HEK293 (cell line): ENCODE data around the gene TCEAL1.

Experiments
- ATF2 ChIP-seq: fragments of 450-650 bp; formaldehyde crosslinking; IDR thresholded peaks from 2 replicates; pipeline ENCODE4 v1.5.1; 2016; ENCODE audit warnings: missing biosample characterization, missing genetic modification characterization, low read depth
- GLI4 ChIP-seq: fragments of 450-650 bp; formaldehyde crosslinking; IDR thresholded peaks from 2 replicates; pipeline ENCODE4 v1.5.1; 2016; ENCODE audit warnings: missing biosample characterization, missing genetic modification characterization
- KLF1 ChIP-seq: fragments of 450-650 bp; formaldehyde crosslinking; IDR thresholded peaks from 2 replicates; pipeline ENCODE4 v1.5.1; 2016; ENCODE audit warnings: missing biosample characterization, missing genetic modification characterization
- KLF16 ChIP-seq: fragments of 450-650 bp; formaldehyde crosslinking; IDR thresholded peaks from 2 replicates; pipeline ENCODE4 v1.5.1; 2017; ENCODE audit warnings: missing biosample characterization, missing genetic modification characterization
- KLF8 ChIP-seq: fragments of 450-650 bp; formaldehyde crosslinking; IDR thresholded peaks from 2 replicates; pipeline ENCODE4 v1.5.1; 2016; ENCODE audit warnings: missing biosample characterization, missing genetic modification characterization
- TSHZ1 ChIP-seq: fragments of 450-650 bp; formaldehyde crosslinking; IDR thresholded peaks from 2 replicates; pipeline ENCODE4 v1.5.1; 2016; ENCODE audit warnings: missing biosample characterization, missing genetic modification characterization, borderline replicate concordance
- WT1 ChIP-seq: fragments of 450-650 bp; formaldehyde crosslinking; IDR thresholded peaks from 2 replicates; pipeline ENCODE4 v1.5.1; 2016; ENCODE audit warnings: missing biosample characterization, missing genetic modification characterization
- ZBTB20 ChIP-seq: fragments of 450-650 bp; formaldehyde crosslinking; IDR thresholded peaks from 2 replicates; pipeline ENCODE4 v1.5.1; 2016; ENCODE audit warnings: missing biosample characterization, missing genetic modification characterization
- ZBTB44 ChIP-seq: fragments of 450-650 bp; IDR thresholded peaks from 2 replicates; pipeline ENCODE4 v1.5.1; 2018; ENCODE audit warnings: missing biosample characterization, mild to moderate bottlenecking, missing genetic modification characterization
- ZBTB49 ChIP-seq: fragments of 450-650 bp; formaldehyde crosslinking; IDR thresholded peaks from 2 replicates; pipeline ENCODE4 v1.5.1; 2016; ENCODE audit warnings: missing biosample characterization, missing genetic modification characterization, low read depth
- ZBTB7A ChIP-seq: fragments of 450-650 bp; formaldehyde crosslinking; IDR thresholded peaks from 2 replicates; pipeline ENCODE4 v1.5.1; 2016; ENCODE audit warnings: low read depth, missing biosample characterization, missing genetic modification characterization
- ZFP3 ChIP-seq: fragments of 450-650 bp; formaldehyde crosslinking; IDR thresholded peaks from 2 replicates; pipeline ENCODE4 v1.5.1; 2016; ENCODE audit warnings: low read depth, missing biosample characterization, missing genetic modification characterization
- ZNF112 ChIP-seq: fragments of 450-650 bp; formaldehyde crosslinking; IDR thresholded peaks from 2 replicates; pipeline ENCODE4 v1.5.0; 2017; ENCODE audit warnings: missing biosample characterization, missing genetic modification characterization
- ZNF140 ChIP-seq: fragments of 450-650 bp; formaldehyde crosslinking; IDR thresholded peaks from 2 replicates; pipeline ENCODE4 v1.5.1; 2016; ENCODE audit warnings: missing biosample characterization, missing genetic modification characterization
- ZNF302 ChIP-seq: fragments of 450-650 bp; formaldehyde crosslinking; IDR thresholded peaks from 2 replicates; pipeline ENCODE4 v1.5.1; 2016; ENCODE audit warnings: missing biosample characterization, missing genetic modification characterization, low read depth
- ZNF335 ChIP-seq: fragments of 450-650 bp; formaldehyde crosslinking; conservative IDR thresholded peaks from 2 replicates; pipeline ENCODE4 v1.5.1; 2016; ENCODE audit warnings: missing biosample characterization, missing genetic modification characterization
- ZNF341 ChIP-seq: fragments of 450-650 bp; formaldehyde crosslinking; IDR thresholded peaks from 2 replicates; pipeline ENCODE4; 2016; ENCODE audit warnings: low read depth, missing biosample characterization, missing genetic modification characterization
- ZNF362 ChIP-seq: fragments of 450-650 bp; formaldehyde crosslinking; IDR thresholded peaks from 2 replicates; pipeline ENCODE4 v1.5.1; 2016; ENCODE audit warnings: missing biosample characterization, missing genetic modification characterization
- ZNF501 ChIP-seq: fragments of 450-650 bp; formaldehyde crosslinking; IDR thresholded peaks from 2 replicates; pipeline ENCODE4 v1.5.1; 2016; ENCODE audit warnings: missing biosample characterization, missing genetic modification characterization
- ZNF521 ChIP-seq: fragments of 450-650 bp; formaldehyde crosslinking; IDR thresholded peaks from 2 replicates; pipeline ENCODE4 v1.5.1; 2017; ENCODE audit warnings: missing biosample characterization, mild to moderate bottlenecking, missing genetic modification characterization
- ZNF544 ChIP-seq: fragments of 450-650 bp; formaldehyde crosslinking; IDR thresholded peaks from 2 replicates; pipeline ENCODE4 v1.5.0; 2017; ENCODE audit warnings: missing biosample characterization, missing genetic modification characterization
- ZNF558 ChIP-seq: fragments of 450-650 bp; formaldehyde crosslinking; IDR thresholded peaks from 2 replicates; pipeline ENCODE4 v1.5.1; 2016; ENCODE audit warnings: missing biosample characterization, missing genetic modification characterization
- ZNF585B ChIP-seq: fragments of 450-650 bp; formaldehyde crosslinking; IDR thresholded peaks from 2 replicates; pipeline ENCODE4 v1.5.1; 2016; ENCODE audit warnings: missing biosample characterization, missing genetic modification characterization
- ZNF596 ChIP-seq: fragments of 450-650 bp; IDR thresholded peaks from 2 replicates; pipeline ENCODE4 v1.5.0; 2018; ENCODE audit warnings: missing biosample characterization, mild to moderate bottlenecking, missing genetic modification characterization, moderate library complexity
- ZNF747 ChIP-seq: fragments of 450-650 bp; formaldehyde crosslinking; IDR thresholded peaks from 2 replicates; pipeline ENCODE4 v1.5.1; 2016; ENCODE audit warnings: missing biosample characterization, missing genetic modification characterization
- ZSCAN16 ChIP-seq: fragments of 450-650 bp; formaldehyde crosslinking; IDR thresholded peaks from 2 replicates; pipeline ENCODE4 v1.5.1; 2016; ENCODE audit warnings: missing biosample characterization, missing genetic modification characterization
- ZSCAN30 ChIP-seq: fragments of 450-650 bp; IDR thresholded peaks from 2 replicates; pipeline ENCODE4 v1.5.1; 2018; ENCODE audit warnings: missing biosample characterization, mild to moderate bottlenecking, missing genetic modification characterization, moderate library complexity
- ZSCAN5A ChIP-seq: fragments of 450-650 bp; formaldehyde crosslinking; IDR thresholded peaks from 2 replicates; pipeline ENCODE4 v1.5.1; 2016; ENCODE audit warnings: missing biosample characterization, missing genetic modification characterization

Gene TCEAL1

GRCh38 chrX:103628386-103629317 lies at the start of gene TCEAL1 (continued):
- TF ChIP-seq ZBTB49 (tag by site-specific recombination) (no peak), ZNF544 (tag by site-specific recombination) (no peak), ZSCAN16 (no peak), ZNF558 (tag by site-specific recombination) (no peak), ZNF585B (tag by site-specific recombination) (no peak), ZNF501 (tag by site-specific recombination) (no peak), ZBTB7A (no peak), ZSCAN30 (tag by site-specific recombination) (no peak), ZNF747 (tag by site-specific recombination) (no peak), ZFP3 (no peak), GLI4 (no peak), KLF8 (tag by site-specific recombination) (no peak), TSHZ1 (no peak), ATF2 (tag by site-specific recombination) (no peak), ZBTB20 (tag by site-specific recombination) (peak; percentile 99), ZNF362 (tag by site-specific recombination) (no peak), ZSCAN5A (tag by site-specific recombination) (no peak), ZNF112 (tag by site-specific recombination) (no peak), ZNF302 (tag by site-specific recombination) (no peak), KLF16 (tag by site-specific recombination) (no peak), ZNF335 (tag by site-specific recombination) (peak; percentile 95), KLF1 (tag by site-specific recombination) (no peak), ZNF140 (no peak), ZNF596 (tag by site-specific recombination) (no peak), ZBTB44 (no peak), WT1 (tag by site-specific recombination) (no peak), ZNF341 (tag by site-specific recombination) (peak; percentile 55), ZNF521 (tag by site-specific recombination) (no peak)
